GM12878 (cell line): ENCODE data around the gene KIF3A. TPM values are rescaled to one million over a fixed set of nuclear protein-coding genes. Genes with fewer than 3 reads are reported as not detected.

Experiments used
- ATAC-seq: fragments of 200-7000 bp; cut with Tn5 transposase; 3 replicates; pipeline ENCODE4 v1.9.1; 2020; ENCODE audit warnings: mild to moderate bottlenecking, moderate library complexity
- BruUV-seq: library from RNA; stranded (reverse); fragments of 400-500 nt; replicated peaks from 2 replicates; lab custom pipeline; 2021; lab: Mats Ljungman, UMichigan
- CTCF ChIA-PET: fragments of 300-600 bp; sonication (Branson Sonifier 250); formaldehyde crosslinking; extraction: SDS; loops from one replicate; lab custom pipeline; 2021; ENCODE audit warnings: inconsistent platforms; lab: Yijun Ruan, JAX
- POLR2A ChIA-PET: fragments of 350-600 bp; formaldehyde crosslinking; extraction: SDS; loops from one replicate; lab custom pipeline; 2021; ENCODE audit warnings: inconsistent platforms; lab: Charles Lee
- RAD21 ChIA-PET: fragments of 300-600 bp; sonication (Branson Sonifier 250); formaldehyde crosslinking; loops from one replicate; lab custom pipeline; 2023; ENCODE audit warnings: antibody characterized with exemption; ENCODE audit not compliant: unreplicated experiment; lab: Charles Lee
- SMC1A ChIA-PET: fragments of 300-600 bp; sonication (Branson Sonifier 250); formaldehyde crosslinking; loops from one replicate; lab custom pipeline; 2023; ENCODE audit not compliant: unreplicated experiment, uncharacterized antibody; lab: Charles Lee
- DNase-seq: peaks from one replicate; pipeline ENCODE4 v3.0.0-alpha.2; 2011; ENCODE audit warnings: low read depth, low spot score
- FAIRE-seq: peaks from 3 replicates; lab custom pipeline; 2011; peaks lifted over from hg19 to GRCh38; lab: Jason Lieb, UNC
- H2AFZ ChIP-seq: 2 replicates; pipeline ENCODE4 v1.6.0; 2011; ENCODE audit warnings: low read depth, low read length, control low read depth; ENCODE audit not compliant: control insufficient read depth
- H3K27ac ChIP-seq: 2 replicates; pipeline ENCODE4 v1.5.1; 2011; ENCODE audit warnings: control low read depth; ENCODE audit not compliant: control insufficient read depth, insufficient read depth
- H3K27me3 ChIP-seq, 2 experiments: replicated peaks in 1 of 2; 2 replicates each; pipeline versions ENCODE4 v1.6.0 to v1.6.1; 2011; ENCODE audit warnings: low read length in 1 of 2; ENCODE audit not compliant: control insufficient read depth in 2 of 2, insufficient read depth in 2 of 2
- H3K36me3 ChIP-seq, 2 experiments: 2 replicates each; pipeline ENCODE4 v1.5.1; 2011; ENCODE audit warnings: low read length in 1 of 2; ENCODE audit not compliant: control insufficient read depth in 2 of 2, insufficient read depth in 2 of 2
- H3K4me1 ChIP-seq: 2 replicates; pipeline ENCODE4 v1.6.1; 2011; ENCODE audit warnings: mild to moderate bottlenecking, low read length, moderate library complexity, mixed read lengths; ENCODE audit not compliant: control insufficient read depth, insufficient read depth
- H3K4me2 ChIP-seq: 2 replicates; pipeline ENCODE4 v1.6.0; 2011; ENCODE audit warnings: control low read depth; ENCODE audit not compliant: control insufficient read depth, insufficient read depth
- H3K4me3 ChIP-seq: fragments of 200-600 bp; sonication (generic); 2 replicates; pipeline ENCODE4 v1.5.1; 2016
- H3K79me2 ChIP-seq: 2 replicates; pipeline ENCODE4 v1.6.0; 2011; ENCODE audit warnings: low read length; ENCODE audit not compliant: control insufficient read depth, insufficient read depth
- H3K9ac ChIP-seq: 2 replicates; pipeline ENCODE4 v1.8.0; 2011; ENCODE audit warnings: low read length, control low read depth, mixed read lengths; ENCODE audit not compliant: control insufficient read depth, insufficient read depth
- H3K9me3 ChIP-seq: replicated peaks from 3 replicates; pipeline ENCODE4 v1.5.1; 2011; ENCODE audit warnings: mild to moderate bottlenecking, low read length; ENCODE audit not compliant: control insufficient read depth, insufficient read depth
- H4K20me1 ChIP-seq: 2 replicates; pipeline ENCODE4 v1.6.0; 2011; ENCODE audit not compliant: control insufficient read depth, insufficient read depth
- ATF3 ChIP-seq: IDR thresholded peaks from 2 replicates; pipeline ENCODE4 v1.6.1; 2011; ENCODE audit warnings: low read depth, mild to moderate bottlenecking, low read length, moderate library complexity, borderline replicate concordance; ENCODE audit errors: extremely low read depth
- E4F1 ChIP-seq: fragments of 450-650 bp; IDR thresholded peaks from 2 replicates; pipeline ENCODE4 v1.6.1; 2018; ENCODE audit warnings: borderline replicate concordance, mild to moderate bottlenecking; ENCODE audit not compliant: partially characterized antibody
- ETV6 ChIP-seq, 2 experiments: fragments of 450-650 bp in 1 of 2; IDR thresholded peaks in 1 of 2; conservative IDR thresholded peaks in 1 of 2; 2 replicates each; pipeline ENCODE4 v1.6.1; 2014; ENCODE audit warnings: antibody characterized with exemption in 1 of 2, borderline replicate concordance in 1 of 2, low read depth in 1 of 2, mild to moderate bottlenecking in 1 of 2, moderate library complexity in 1 of 2
- IKZF1 ChIP-seq: fragments of 450-650 bp; conservative IDR thresholded peaks from 2 replicates; pipeline ENCODE4 v1.6.1; 2017; ENCODE audit warnings: antibody characterized with exemption, mild to moderate bottlenecking
- IRF5 ChIP-seq: fragments of 450-650 bp; IDR thresholded peaks from 2 replicates; pipeline ENCODE4 v1.6.1; 2017; ENCODE audit warnings: borderline replicate concordance
- JUNB ChIP-seq: IDR thresholded peaks from 2 replicates; pipeline ENCODE4 v1.6.1; 2016; ENCODE audit warnings: antibody characterized with exemption, mild to moderate bottlenecking
- KLF5 ChIP-seq: fragments of 450-650 bp; IDR thresholded peaks from 2 replicates; pipeline ENCODE4 v1.6.1; 2014; ENCODE audit warnings: mild to moderate bottlenecking; ENCODE audit not compliant: partially characterized antibody
- MEF2A ChIP-seq: IDR thresholded peaks from 2 replicates; pipeline ENCODE4 v1.6.1; 2011; ENCODE audit warnings: low read depth, mild to moderate bottlenecking, low read length, moderate library complexity; ENCODE audit not compliant: insufficient read depth
- MYB ChIP-seq: fragments of 150-350 bp; IDR thresholded peaks from 2 replicates; pipeline ENCODE4 v1.6.1; 2014; ENCODE audit warnings: mild to moderate bottlenecking, low read depth, low read length, borderline replicate concordance
- RAD21 ChIP-seq: IDR thresholded peaks from 2 replicates; pipeline ENCODE4 v1.6.1; 2011; ENCODE audit warnings: mild to moderate bottlenecking, low read depth, low read length, moderate library complexity; ENCODE audit not compliant: insufficient read depth
- SUPT20H ChIP-seq: IDR thresholded peaks from 2 replicates; pipeline ENCODE4 v1.6.1; 2011; ENCODE audit warnings: low read depth, mild to moderate bottlenecking, low read length, moderate library complexity, borderline replicate concordance; ENCODE audit not compliant: control insufficient read depth
- ZNF592 ChIP-seq: fragments of 450-650 bp; IDR thresholded peaks from 2 replicates; pipeline ENCODE4 v1.6.1; 2017; ENCODE audit warnings: mild to moderate bottlenecking, moderate library complexity
- WGBS: methylation state at CpG from one replicate; pipeline ENCODE4 v1.1.6; 2016; ENCODE audit warnings: low lambda C conversion rate; ENCODE audit not compliant: insufficient replicate concordance, insufficient coverage; ENCODE audit errors: missing lambda C conversion rate; 5-methylcytosine and 5-hydroxymethylcytosine counted together
- in situ Hi-C: fragments of 300-500 bp; cut with MboI; formaldehyde crosslinking; loops from 9 replicates; pipeline ENCODE4 v1.14.3; 2018; ENCODE audit warnings: mixed read lengths
- intact Hi-C: fragments of 100-400 bp; cut with micrococcal nuclease; formaldehyde crosslinking; loops from one replicate; pipeline ENCODE4 v1.14.2; 2022; ENCODE audit not compliant: unreplicated experiment
- polyA plus RNA-seq, 11 experiments: library from polyadenylated mRNA; depleted of rRNA in 4 of 11; unstranded in 6 of 11; stranded (reverse) in 5 of 11; fragments of >200 nt; fragmentation: Nextera tagmentation in 4 of 11; fragmentation: Illumina TruSeq in 1 of 11; extraction: Ambion mirVana in 4 of 11; extraction: Trizol in 1 of 11; gene quantifications; 1 replicate in 1 of 11; 2 replicates in 10 of 11; pipeline versions ENCODE4 v1.2.1 to v1.2.3, GENCODE V29; 2011 to 2016; ENCODE audit warnings: inconsistent platforms in 2 of 11, missing spikeins in 2 of 11, low read depth in 1 of 11
- total RNA-seq, 4 experiments: library from RNA; depleted of rRNA in 3 of 4; stranded (reverse); fragments of >200 nt in 3 of 4; fragmentation: Illumina TruSeq in 1 of 4; extraction: Trizol in 1 of 4; gene quantifications; 2 replicates each; pipeline versions ENCODE4 v1.2.1 to v1.2.3, GENCODE V29; 2013 to 2021

KIF3A gene
- total and polyA plus RNA-seq, 10 of the 15 experiments (the other 5 are each of a cell fraction or from before 2014, with no cell fraction given): 2.7 to 36.5 (median 10.0) TPM

GRCh38 chr5:132761321-132762240, 24.2 kb upstream of the KIF3A start:
- ChIA-PET CTCF (interaction anchor here (1.1 kb wide), 1 partner anchor 58 kb away, joined by 4 read pairs; no protein-coding TSS in a partner anchor), SMC1A (interaction anchor here (0.6 to 0.8 kb wide), 2 partner anchors 10 to 58 kb away, joined by 3 read pairs; no protein-coding TSS in a partner anchor), RAD21 (interaction anchor here (0.8 to 0.9 kb wide), 2 partner anchors 45 to 59 kb away, joined by 3 read pairs; no protein-coding TSS in a partner anchor), POLR2A (no interaction called here)
- DNase-seq (no peak), ATAC-seq (no peak), FAIRE-seq (no peak)
- Histone ChIP-seq H3K36me3 (peaks cover 6 to 25% of the 10 kb centered on the region in 2 experiments), H3K9ac (no peak overlapping the region), H3K4me1 (no peaks in the 10 kb centered on the region), H3K9me3 (no peaks in the 10 kb centered on the region), H3K27me3 (no peaks in the 10 kb centered on the region), H4K20me1 (no peaks in the 10 kb centered on the region), H2AFZ (no peak overlapping the region), H3K4me2 (no peak overlapping the region), H3K27ac (no peak overlapping the region), H3K4me3 (no peak overlapping the region), H3K79me2 (no peaks in the 10 kb centered on the region)
- BruUV-seq: no TSS peak
- intact Hi-C loops: no loop called here
- in situ Hi-C loops: no loop called here
- WGBS: 86% methylated on average over 22 of the region's 22 CpGs
- TF ChIP-seq IRF5 (no peak), ETV6 (conservative IDR thresholded peaks at IDR 0.05 in 1 of 2, IDR thresholded peaks at IDR 0.05 in 1 of 2; ENCODE audit: borderline replicate concordance in 1 of 2, low read depth in 1 of 2) (no peak), SUPT20H (no peak), JUNB (no peak), ATF3 (no peak), KLF5 (no peak), MEF2A (no peak), ZNF592 (no peak), E4F1 (no peak), RAD21 (no peak), MYB (no peak), IKZF1 (no peak)
